HG03280 (cell line): ENCODE data around the gene SLC10A3.
"Not testable (repeated sequence)": the region's sequence is repeated elsewhere in the genome, so short reads cannot be mapped to it uniquely, and the experiment has no call there.

ENCODE experiments used
- ATAC-seq: cut with Tn5 transposase; IDR thresholded peaks from one replicate; pipeline ENCODE4 v1.9.1; 2021; ENCODE audit warnings: mild to moderate bottlenecking, moderate library complexity; ENCODE audit not compliant: unreplicated experiment

Gene SLC10A3

DNA sequence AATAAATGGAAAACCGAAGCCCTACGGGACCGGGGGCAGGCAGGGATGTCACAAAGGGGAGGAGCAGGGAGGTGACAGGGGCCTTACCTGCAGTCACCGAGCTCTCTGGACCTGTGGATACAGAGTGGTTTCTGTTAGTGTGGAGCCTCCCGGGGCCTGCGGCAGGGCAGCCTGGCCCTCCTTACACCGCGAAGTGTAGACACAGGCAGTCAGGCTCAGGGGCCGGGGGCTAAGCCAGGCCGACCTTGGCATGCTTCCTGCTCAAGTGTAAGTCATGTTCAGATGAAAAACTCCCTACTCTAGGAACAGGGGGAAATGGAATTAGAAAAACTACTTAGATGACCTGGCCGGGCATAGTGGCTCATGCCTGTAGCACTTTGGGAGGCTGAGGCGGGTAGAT, 21.3 kb upstream of the SLC10A3 start:
- ATAC-seq, result no peak

GRCh38 chrX:154509455-154509854, 19.0 kb upstream of the SLC10A3 start:
- ATAC-seq, result no peak

- no peak for ATAC-seq
Measured at GRCh38 chrX:154508384-154508745, 17.9 kb upstream of the SLC10A3 start.

DNA sequence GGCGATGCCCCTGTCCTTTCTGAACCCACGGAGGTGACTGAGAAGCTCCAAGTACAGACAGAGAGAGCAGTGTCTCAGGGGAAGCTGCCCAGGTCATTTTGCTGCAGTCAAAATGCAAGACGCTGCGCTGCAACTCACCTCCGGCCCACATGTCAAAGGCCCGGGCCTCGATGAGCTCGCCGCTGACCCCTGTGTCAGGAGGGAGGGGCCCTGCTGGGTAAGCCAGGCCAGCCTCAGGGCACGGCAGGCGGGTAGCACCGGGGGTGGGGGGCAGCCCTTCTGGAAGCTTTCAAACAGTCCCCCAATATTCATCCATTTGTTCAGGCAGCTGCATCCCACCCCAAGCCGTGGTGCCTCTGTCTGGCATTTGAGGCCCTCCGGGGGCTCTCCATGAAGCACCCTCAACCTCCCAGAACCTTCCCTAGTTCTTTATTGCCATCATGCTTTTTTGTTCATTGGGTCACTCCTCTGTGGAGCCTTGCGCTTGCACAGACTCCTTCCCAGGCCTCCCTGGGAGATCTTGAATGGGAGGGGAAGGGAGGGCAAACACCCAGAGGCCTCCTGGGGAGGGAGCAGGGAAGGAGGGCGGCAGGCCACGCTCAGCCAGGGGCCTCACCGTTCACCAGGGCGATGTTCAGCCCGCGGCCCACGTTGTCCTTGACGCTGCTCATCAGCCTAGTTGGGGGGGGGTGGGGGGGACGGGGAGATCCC, 17.4 kb upstream of the SLC10A3 start:
- no peak for ATAC-seq

GRCh38 chrX:154506483-154507332, 16.3 kb upstream of the SLC10A3 start:
- no peak for ATAC-seq

DNA sequence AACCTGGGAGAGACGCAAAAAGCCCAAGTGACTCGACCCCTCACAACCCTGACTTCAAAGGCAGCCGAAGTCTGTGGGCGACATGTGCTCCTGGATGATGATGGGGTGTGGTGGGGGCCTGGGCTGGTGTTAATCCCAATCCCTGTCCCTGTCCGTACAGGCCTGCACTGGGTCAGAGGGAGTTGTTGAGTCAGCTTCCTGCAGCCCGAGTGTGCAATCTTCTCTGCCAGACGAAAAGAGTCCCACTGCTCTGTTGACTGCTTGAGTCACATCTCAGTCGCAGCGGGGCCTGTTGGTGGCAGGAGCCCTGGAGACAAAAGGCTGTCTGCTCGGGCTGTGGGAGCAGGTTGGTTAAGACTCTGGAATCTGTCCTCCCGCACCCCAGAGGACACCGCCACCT, 15.3 kb upstream of the SLC10A3 start:
- ATAC-seq, result no peak

DNA sequence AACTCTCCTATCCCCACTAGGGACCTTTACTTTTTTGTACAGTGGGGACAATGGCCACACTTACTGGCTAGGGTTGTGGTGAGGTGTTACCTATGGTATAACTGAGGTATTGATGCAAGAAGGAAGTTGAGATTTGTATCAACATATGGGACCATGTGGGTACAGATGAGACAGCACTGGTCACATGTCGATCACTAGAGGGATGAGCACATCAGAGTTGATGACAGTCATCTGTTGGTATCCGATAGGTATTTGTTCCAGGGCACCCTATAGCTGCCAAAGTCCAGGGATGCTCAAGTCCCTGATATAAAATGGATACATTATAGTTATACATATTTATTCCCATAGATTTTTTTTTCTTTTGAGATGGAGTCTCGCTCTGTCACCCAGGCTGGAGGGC, 12.6 kb upstream of the SLC10A3 start:
- no peak for ATAC-seq

GRCh38 chrX:154502098-154502497, 11.7 kb upstream of the SLC10A3 start:
- no peak for ATAC-seq

DNA sequence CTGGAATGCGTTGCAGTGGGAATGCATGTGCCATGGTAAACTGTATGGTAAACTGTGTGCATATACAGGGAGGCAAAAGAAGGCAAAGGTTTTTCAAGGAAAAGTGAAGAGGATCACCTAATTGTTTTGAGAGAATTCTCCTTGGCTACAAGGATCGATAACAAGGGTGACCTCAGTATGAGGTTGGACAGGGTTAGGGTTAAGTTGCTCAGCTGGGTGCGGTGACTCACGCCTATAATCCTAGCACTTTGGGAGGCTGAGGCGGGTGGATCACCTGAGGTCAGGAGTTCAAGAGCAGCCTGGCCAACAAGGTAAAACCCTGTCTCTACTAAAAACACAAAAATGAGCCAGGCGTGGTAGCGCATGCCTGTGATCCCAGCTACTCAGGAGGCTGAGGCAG, 11.0 kb upstream of the SLC10A3 start:
- ATAC-seq, result not testable (repeated sequence)

DNA sequence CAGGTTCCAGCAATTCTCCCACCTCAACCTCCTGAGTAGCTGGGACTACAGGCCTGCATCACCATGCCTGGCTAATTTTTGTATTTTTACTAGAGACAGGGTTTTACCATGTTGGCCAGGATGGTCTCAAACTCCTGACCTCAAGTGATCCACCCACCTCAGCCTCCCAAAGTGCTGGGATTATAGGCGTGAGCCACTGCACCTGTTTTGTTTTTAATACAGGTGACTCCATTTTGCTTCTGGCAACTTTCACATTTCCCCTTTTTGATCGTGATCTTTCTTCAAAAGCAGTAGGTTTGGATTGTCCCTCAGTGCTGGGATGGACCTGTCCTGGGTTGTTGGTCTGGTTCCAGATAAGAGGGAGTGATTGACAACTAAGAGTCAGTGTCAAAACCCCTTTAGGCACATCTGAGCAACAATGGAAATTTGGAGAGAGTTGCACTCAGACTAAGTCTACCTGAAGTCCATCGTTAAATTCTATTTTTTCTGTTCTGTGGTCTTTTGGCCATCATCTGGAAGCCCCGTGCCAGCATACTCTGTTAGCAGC, 6.2 kb upstream of the SLC10A3 start:
- not testable (repeated sequence) for ATAC-seq

- ATAC-seq, result no peak
Measured at GRCh38 chrX:154495472-154495922, 5.1 kb upstream of the SLC10A3 start.

GRCh38 chrX:154494715-154495114, 4.3 kb upstream of the SLC10A3 start:
- ATAC-seq, result no peak

DNA sequence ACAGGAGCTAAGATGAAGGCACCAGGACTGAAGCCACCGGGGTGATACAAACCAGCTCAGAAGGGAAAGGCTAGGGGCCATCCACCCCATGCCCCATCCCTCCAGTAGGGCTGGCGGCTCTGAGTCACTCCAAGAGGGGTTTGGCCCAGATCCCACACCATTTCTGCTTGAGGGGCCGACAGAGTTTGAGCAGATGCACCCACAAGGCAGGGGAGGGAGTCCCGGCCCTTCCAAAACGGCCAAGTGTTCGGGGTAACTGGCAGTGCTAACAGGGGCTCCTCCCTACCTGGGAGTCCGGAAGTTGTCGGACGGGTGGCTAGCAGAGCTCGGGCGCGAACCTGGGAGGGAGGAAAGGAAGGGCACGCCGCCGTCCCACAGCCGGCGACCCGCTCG, 412 bp downstream of the SLC10A3 start:
- peak; percentile 12 for ATAC-seq

GRCh38 chrX:154489182-154489581, 1.2 kb downstream of the SLC10A3 start:
- no peak for ATAC-seq

- no peak for ATAC-seq
Measured at GRCh38 chrX:154488336-154489075, 1.9 kb downstream of the SLC10A3 start.

GRCh38 chrX:154487518-154488290, 2.7 kb downstream of the SLC10A3 start:
- no peak for ATAC-seq

DNA sequence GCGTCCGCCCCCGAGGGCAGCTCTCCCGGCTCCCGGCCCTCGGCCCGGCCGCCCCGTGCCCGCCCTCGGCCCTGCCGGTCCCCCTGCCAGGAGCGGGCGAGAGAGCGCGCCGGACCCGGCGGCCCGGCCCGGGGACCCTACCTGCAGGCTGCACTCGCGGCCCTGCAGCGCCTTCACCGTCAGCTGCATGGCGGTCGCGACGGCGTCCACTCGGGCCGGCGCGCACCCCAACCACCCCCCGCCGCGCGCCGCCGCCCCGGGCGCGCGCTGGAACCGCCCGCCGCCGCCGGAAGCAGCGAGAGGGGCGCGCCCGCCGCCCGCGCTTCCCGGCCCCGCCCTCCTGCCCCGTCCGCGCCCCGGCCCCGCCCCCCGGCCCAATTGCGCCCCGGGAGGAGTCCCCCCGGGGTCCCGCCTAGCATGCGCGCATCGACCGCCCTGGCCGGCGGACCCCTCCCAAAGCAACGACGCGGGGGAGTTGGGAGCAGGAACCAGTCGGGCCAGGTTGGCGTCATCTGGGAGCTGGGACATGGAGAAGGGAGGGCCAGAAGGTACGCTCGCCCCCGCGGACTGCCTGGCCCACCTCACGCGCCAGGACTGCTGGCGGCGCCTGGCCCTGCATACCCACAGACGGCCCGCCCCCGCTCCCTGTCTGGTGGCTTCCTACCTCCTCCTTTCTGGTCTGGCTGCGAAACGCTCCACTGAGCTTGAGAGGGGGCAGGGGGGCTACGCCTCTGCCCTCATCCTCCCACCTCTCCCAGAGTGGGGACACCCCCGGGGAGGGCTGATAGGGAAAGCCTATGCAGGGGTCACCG, 3.8 kb downstream of the SLC10A3 start, which contains the start of gene UBL4A:
Gene UBL4A, minus strand, starts transcription at position 220 of the 812 bp plus-strand sequence. Its CDS starts 31 bp downstream, at position 189.
- ATAC-seq, result peak; percentile 29

DNA sequence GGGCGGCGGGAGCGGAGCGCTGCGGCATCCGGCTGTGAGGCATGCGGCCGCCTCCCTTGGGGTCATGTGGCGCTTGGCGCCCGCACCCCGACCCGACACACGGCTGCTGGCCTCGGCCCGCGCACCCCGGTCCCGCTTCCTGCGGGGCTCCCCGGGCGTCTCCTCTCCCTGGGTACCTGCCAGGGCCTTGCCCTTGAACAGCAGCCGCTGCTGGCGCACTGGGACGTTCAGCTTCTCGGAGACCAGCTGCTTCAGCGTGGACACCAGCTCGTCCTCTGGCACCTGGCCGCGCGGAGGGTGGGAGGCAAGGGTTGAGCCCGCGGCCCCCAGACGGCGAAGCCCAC, 4.4 kb downstream of the SLC10A3 start:
- no peak for ATAC-seq

- no peak for ATAC-seq
Measured at GRCh38 chrX:154485150-154486051, 5.0 kb downstream of the SLC10A3 start.
